HTERT RPE-1 (cell line): ENCODE results near the gene CELF1.
"Not testable (repeated sequence)": the region's sequence is repeated elsewhere in the genome, so short reads cannot be mapped to it uniquely, and the experiment has no call there.

Experiments
- in situ Hi-C: fragments of 300-500 bp; cut with MboI; formaldehyde crosslinking; loops from 4 replicates; pipeline ENCODE4 v1.14.3; 2020; ENCODE audit warnings: low sequenced_read_pairs

CELF1 gene

DNA sequence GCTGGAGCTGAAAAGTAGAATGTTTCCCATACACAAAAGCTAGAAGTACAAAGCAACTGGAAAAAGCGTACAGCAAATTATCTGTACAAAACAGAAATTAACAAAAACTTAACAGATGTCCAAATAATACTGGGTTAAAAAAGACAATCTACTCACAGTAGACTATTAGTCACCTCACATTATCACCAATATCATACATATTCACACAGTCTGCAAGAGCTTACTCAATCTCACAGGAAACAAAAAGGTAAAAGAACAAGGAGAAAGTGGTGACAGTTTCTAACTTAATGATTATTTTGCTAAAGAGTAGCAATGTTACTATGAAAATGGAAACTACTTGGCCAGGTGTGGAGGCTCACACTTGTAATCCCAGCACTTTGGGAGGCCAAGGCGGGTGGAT lies 11.9 kb downstream of the CELF1 start:
- in situ Hi-C loops, result no loop called here

DNA sequence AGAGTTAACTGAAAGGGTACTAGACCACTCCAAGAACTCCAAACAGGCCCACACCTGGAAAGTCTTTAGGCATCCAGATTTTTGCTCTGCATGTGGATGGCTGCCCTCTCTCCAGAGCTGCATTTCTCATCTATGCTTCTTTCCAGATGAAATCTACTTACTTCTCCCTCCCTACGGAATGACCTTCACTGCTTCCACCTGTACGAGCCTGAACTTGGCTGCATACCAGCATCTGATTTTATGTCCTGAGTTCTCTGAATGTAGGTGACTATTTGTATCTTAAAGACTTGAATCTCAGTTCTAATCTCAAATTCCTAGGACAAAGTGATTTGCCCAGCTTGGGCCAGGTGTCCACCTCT lies 13.3 kb downstream of the CELF1 start:
- in situ Hi-C loops, result no loop called here

GRCh38 chr11:47538741-47539565 lies 14.0 kb downstream of the CELF1 start:
- in situ Hi-C loops, result no loop called here

- in situ Hi-C loops, result no loop called here
Observed at GRCh38 chr11:47536915-47537314, 16.0 kb downstream of the CELF1 start.

- in situ Hi-C loops, result no loop called here
Observed at GRCh38 chr11:47534704-47535251, 18.2 kb downstream of the CELF1 start.

DNA sequence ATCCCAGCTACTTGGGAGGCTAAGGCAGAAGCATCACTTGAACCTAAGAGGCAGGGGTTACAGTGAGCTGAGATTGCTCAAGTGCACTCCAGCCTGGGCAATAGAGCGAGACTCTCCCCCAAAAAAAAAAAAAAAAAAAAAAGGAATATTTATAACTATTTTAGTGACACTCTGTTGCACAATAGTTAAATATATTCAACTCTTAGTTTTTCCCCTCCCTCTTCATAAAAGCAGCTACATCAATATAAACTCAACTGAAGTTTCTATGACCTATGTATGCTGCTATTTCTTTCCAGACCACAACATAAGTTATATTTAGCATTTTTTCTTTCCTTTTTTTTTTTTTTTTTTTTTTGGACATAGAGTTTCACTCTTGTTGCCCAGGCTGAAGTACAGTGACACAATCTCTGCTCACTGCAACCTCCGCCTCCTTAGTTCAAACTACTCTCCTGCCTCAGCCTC lies 19.2 kb downstream of the CELF1 start:
- in situ Hi-C loops, result no loop called here

DNA sequence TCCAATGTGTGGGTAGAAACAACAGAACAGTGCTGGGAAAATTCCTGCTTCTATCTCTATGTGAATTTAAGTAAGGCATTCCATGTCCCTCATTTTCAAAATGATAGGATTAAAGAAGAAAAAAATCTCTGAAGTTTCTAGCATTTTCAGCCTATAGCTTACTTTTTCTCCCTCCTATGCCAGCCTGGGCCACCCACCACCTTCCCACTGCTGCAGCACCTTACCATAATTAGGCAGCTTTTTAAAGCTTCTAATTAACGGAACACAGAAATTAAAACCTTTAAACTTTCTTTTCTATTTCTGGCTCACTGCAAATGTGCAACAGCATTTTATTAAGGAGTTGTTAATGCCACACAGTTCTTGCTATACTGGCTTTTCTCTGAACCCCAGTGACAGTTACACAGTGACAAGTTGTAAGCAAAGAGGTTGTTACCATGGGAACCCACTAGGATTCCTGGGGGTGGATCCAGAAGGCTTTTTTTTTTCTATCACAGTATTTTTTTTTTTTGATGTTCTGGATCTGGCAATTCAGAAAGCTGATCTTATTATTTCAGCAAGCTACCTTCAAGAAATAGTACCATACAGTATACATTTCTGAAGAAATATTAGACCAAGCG lies 20.2 kb downstream of the CELF1 start:
- in situ Hi-C loops, result no loop called here

- in situ Hi-C loops, result no loop called here
Observed at GRCh38 chr11:47531666-47532065, 21.3 kb downstream of the CELF1 start.

GRCh38 chr11:47530721-47531120 lies 22.2 kb downstream of the CELF1 start:
- in situ Hi-C loops, result not testable (repeated sequence)

DNA sequence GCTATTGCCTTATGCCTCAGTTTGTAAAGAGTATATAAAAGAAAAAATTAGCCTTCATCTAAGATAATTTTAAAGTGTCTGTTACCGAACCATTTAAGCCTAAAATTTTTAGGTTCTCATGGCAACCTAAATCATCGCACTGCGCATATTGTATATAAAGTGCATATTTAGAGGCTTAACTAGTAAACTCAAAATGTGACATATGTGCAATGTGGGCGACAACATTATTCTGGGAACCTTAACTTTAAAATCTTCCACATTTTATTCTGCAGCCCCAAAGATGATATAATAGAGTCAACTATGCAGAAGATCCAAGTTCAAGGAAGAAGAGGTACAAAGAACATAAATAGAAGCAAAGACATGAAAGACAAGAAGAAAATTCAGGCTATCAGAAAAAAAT lies 23.0 kb downstream of the CELF1 start:
- in situ Hi-C loops, result no loop called here

DNA sequence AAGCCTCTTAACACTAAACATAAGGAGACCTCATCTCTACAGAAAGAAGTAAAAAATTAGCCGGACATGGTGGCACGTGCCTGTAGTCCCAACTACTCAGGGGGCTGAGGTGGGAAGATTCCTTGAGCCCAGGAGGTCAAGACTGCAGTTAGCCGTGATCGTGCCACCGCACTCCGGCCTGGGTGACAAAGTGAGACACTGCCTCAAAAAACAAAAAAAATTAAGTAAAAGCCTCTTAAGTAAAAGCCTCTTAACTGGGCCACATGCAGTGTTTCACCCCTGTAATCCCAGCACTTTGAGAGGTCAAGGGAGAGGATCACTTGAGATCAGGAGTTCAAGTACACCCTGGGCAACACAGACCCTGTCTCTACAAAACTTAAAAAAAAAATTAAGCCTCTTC lies 25.7 kb downstream of the CELF1 start:
- in situ Hi-C loops, result no loop called here

GRCh38 chr11:47526032-47526431 lies 26.9 kb downstream of the CELF1 start:
- in situ Hi-C loops, result not testable (repeated sequence)

GRCh38 chr11:47524291-47524874 lies 28.5 kb downstream of the CELF1 start:
- in situ Hi-C loops, result no loop called here

- in situ Hi-C loops, result no loop called here
Observed at GRCh38 chr11:47523490-47524225, 29.3 kb downstream of the CELF1 start.

DNA sequence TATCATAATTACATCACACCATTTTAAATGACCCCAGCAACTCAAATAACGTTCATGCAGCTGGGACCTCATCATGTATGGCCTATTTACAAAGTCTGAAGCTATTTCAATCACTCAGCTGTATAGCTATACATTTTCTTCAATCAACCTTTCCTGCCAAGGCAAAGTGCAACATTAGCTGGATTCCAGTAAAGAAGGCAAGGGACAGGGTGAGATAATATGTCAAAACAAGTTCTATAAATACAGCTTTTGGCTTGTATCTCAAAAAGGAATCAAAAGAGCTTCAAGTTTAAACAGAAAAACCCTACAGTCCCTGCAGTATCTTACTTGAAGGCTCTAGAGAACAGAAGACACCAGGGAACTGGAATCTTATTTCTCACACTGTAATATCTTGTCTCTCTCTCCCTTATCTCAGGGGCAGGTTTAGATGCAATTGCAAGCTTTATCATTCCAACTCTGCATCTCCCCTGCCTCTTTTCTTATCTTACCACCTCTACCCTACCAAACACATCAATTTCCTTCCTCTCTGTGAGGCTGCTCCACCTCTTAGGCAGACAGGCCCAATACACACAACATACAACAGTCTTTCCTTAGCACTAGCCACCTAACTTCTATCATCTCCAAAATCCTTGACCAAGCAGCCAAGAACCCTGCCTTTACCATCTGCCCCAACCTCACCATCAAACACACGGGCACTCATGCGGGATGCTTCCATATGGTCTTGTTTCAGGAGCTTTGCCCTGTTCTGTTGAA lies 34.5 kb downstream of the CELF1 start:
- in situ Hi-C loops, result no loop called here

DNA sequence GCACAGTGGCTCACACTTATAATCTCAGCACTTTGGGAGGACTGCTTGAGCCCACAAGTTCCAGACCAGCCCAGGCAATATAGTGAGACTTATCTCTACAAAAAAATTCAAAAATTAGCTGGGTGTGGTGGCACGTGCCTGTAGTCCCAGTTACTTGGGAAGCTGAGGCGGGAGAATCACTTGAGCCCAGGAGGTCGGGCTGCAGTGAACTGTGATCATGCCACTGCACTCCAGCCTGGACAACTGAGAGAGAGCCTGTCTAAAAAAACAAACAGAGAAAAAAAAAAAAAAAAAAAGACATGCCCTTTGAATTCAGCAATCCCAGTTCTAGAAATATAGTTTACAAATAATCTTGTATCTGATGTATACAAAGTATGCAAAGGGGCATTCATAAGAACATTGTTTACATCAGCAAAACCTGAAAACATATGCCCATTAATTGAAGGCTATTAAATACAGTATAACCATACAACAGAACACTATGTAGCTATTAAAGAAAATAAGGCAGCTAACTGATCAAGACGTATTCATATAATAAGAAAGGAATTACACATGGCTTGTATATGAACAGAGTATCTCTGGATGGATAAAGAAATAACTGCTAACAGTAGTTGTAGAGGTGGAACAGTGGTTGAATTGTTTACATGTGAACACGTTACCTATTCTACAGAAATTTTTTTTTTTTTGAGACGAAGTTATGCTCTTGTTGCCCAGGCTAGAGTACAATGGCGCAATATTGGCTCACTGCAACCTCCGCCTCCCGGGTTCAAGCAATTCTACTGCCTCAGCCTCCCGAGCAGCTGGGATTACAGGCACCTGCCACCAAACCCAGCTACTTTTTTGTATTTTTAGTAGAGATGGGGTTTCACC lies 35.7 kb downstream of the CELF1 start:
- in situ Hi-C loops, result no loop called here

DNA sequence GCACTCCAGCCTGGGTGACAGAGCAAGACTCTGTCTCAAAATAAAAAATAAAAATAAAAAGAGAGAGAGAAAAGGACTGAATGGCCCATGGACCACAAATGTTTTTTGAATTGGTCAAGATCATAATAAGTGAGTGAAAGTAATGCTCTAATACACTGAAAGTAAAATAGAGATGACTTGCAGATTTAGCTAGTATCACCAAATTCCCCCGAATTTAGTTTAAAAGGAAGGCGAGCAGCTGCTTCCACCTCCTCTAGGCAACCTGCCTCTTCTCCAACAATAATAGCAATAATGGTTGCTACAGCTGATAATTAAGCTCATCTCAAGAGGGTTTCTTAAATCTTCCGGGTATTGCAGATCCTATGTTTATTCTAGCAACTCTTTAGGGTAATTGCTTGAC lies 36.8 kb downstream of the CELF1 start:
- in situ Hi-C loops, result no loop called here

DNA sequence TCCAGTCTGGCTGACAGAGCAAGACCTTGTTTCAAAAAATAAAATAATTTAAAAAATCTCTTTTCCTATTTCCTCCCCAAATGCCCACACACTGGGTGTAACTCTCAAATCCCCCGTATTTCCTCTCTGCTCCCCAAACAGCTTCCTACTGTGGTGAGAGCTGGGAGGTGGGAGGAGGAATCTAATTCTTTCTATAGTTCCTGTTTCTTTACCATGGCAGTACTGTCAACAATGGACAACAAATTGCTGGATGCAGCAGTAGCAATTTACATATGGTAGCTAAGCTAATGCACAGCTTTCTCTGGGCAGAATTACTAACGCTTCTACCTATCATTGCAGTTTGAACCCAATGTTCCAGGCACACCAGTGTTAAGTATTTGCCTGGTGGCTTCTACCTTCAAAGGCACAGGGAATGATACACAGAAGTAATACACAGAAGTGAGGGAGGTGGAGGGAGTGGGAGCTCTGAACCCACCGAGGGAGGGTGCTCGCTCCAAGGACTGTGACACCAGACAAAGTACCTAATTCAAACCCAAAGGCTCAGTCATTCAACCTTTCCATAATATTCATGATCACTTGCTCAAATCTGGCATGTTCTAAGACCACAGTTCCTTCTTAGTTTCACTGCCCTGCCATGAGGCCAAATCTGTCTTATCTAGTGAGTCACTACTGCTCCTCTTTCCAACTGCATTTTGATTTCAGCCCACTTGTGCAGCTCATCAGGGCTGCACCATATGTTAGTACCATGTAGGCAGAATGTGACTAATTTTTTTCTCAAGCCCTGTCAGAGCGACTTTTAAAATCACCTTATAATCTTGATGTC lies 37.9 kb downstream of the CELF1 start:
- in situ Hi-C loops, result no loop called here

DNA sequence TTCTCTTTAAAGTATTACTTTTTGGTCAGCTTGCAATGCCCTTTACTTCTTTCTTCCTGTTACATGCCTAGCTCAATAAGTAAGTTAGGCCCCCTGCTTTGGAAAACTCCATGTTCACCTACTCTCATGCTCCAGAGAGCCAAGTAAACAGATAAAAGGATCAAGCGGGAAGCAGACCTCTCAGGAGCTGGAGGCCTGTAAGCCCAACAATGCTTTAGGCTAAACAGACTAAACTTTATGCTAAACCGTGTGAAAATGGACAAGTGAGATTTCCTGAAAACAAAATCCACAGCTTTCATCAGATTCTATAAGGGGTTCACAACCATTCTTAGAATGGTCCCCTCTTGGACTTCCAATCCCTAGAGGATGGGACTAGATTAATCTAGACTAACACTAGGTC lies 40.2 kb downstream of the CELF1 start:
- in situ Hi-C loops, result no loop called here
